GM20431 (cell line): ENCODE measurements around the gene SLC2A9.
"Not testable (repeated sequence)": the region's sequence is repeated elsewhere in the genome, so short reads cannot be mapped to it uniquely, and the experiment has no call there.

Experiments used
- in situ Hi-C: fragments of 300-500 bp; cut with MseI, MboI; formaldehyde crosslinking; loops from one replicate; pipeline ENCODE4 v1.15.0; 2020; ENCODE audit warnings: low sequenced_read_pairs; ENCODE audit not compliant: unreplicated experiment

Gene SLC2A9

DNA sequence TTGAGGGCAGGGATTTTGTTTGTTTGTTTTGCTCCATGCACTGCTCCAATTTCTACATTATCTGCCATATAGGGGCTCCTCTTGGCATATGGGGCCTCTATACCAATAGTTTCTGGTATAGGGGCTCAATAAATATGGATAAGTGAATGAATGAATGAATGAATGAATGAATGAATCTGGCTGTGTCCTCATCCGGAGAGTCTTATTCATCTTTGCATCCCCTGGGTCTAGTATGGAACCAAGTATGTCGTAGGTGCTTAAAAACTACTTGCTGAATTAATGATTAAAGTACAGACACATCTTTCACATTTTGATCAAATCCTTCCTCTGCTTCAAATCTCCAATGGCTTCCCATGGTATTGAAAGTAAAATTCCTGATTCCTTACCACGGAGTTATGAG, 159.7 kb downstream of the SLC2A9 start:
- in situ Hi-C loops, result no loop called here

DNA sequence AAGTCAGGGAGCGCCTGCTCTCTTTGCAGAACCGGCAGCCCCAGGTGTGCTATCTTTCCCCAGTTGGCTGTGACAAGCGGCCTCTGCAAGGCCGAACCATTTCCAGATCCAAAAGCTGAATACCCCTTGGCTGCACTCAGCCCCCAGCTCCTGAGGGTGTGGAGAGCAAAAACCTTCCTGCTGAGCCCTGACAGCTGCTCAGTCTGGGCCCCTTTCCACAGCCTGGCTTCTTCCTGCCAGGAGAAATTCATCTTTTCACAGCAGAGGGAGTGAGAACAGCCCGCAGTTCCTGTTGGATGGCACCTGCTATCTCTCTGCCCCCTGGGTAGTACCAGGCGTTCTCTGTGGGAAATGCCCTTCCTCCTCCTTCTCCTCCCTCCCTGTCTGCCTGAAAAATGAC, 161.5 kb downstream of the SLC2A9 start:
- in situ Hi-C loops, result no loop called here

DNA sequence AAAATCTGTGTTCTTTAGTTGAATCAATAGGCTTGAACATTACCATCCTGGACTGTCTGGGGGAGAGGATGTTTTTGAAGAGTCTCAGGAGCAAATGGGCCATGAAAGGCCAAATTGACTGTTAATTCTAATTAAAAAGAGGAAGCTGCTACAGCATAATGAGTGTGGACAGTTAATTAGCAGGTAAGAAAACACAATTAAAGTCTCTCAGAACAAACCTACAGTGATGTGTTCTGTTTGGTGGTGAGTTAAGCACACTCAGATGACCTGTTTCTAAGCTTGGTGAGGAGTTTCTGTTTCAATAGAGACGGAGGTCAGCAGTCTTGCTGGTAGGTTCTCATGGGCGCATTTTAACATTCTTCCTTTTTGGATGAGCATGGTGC, 171.8 kb downstream of the SLC2A9 start:
- in situ Hi-C loops, result no loop called here

DNA sequence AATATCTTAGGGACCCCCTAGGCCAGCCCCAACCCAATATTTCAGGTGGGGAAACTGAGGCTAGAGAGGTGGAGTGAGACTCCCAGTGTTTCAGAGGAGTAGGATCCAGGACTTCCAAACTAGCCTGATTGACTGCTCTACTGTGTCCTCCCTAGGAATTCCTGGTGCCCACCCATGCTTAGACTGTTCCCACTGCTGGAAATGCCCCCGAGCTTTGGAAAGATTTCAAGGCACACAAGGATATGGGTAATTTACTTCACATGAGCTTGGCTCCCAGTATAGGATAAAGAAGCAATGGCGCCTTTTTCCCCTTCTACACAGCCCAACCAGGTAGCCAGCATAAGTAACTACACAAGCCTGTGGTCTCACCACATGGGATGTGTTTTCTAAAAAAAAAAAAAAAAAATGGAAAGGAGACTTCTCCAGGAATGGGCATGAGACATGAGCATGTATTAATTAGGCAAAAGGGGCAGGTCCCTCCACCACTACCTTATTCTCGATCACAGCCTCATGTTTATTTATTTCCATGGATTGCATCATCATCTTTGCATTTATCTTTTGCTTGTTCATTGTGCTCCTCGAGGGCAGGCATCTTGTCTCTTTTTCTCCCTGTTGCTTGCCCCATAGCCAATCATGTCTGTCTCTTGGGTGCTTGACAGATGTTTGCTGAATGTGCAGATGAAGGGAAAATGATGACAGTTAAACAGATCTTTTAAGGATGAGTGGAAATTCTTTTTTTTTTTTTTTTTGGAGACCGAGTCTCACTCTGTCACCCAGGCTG, 173.1 kb downstream of the SLC2A9 start:
- in situ Hi-C loops, result no loop called here

DNA sequence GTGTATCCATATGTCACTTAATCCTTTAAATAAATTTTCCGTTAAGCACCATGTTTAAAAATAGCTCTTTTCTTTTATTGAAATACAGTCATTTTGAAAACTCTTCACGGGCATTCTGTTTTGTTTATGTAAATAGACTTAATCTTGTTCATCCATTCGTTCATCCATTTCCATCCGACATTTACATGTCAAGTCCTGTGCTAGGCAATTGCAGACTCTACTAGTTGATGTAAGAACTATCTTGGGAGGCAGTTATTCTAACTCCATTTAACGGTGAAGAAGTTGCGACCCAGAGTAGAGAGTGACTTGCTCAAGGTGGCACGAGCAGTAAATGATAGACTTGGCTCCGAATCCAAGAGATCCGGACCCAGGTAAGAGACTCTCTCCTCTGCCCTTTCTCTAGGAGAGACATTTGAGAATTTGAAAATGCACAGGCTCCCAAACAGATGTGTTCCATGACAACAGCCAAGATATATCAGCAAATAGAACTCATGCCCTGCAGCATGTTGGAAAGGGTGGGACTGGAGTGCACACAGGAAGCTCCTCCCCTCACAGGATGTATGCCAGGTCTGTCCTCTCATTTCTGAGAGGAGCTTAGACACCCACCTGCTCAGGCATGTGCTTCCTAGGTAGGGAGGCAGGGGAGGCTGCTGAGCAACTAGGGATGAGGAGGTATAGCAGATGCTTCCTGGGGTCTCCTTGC, 175.4 kb downstream of the SLC2A9 start:
- in situ Hi-C loops, result no loop called here

DNA sequence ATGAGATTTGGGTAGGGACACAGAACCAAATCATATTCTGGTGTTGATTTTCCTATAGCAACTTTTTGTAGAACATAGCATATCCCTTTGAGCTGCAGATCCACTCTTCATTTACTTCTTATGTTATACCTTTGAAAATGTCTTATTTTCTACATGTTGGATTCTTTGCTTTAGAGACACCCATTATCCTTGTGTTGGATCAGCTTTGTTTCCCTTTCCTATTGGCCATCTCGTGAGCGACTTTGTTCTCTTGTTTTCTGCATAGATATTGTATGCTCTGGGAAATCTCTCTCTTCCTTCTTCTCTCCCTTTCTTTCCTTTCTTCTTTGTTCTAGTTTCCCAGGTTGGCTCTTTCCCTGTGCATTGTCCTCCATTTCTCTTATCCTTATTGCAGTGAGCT, 180.2 kb downstream of the SLC2A9 start:
- in situ Hi-C loops, result no loop called here

DNA sequence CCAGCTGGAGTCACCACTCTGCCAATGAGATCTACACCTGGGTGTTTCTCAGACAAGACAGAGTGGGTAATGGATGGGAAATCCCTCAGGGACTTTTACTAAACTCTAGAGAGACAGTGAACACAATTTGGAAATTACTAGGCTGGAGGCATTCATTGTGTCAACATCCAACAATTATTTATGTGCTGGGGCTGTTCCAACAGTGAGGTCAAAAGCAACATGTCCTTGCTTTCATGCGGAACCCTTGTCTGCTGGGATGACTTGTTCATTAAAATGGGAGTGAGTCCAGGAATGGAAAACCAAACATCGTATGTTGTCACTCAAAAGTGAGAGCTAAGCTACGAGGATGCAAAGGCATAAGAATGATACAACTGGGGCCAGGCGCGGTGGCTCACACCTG, 185.9 kb downstream of the SLC2A9 start:
- in situ Hi-C loops, result no loop called here

DNA sequence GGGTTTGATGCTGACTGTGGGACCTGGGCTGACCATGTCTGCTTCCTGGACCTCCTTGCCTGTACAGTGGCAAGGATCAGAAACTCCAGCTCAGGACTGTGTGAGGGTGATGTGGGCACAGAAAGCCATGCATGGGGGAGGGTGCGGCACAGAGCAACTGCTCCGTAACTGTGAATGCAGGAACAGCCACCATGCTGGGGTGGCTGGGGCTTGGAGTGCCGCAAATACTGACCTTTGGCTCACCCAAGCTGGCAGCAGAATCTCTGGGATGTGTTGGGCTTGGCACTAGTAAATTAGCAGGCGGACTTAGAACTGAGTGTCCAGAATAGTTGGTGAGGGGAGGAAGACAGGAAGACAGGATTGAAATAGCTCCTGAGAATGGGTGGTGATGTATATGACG, 187.9 kb downstream of the SLC2A9 start:
- in situ Hi-C loops, result no loop called here

DNA sequence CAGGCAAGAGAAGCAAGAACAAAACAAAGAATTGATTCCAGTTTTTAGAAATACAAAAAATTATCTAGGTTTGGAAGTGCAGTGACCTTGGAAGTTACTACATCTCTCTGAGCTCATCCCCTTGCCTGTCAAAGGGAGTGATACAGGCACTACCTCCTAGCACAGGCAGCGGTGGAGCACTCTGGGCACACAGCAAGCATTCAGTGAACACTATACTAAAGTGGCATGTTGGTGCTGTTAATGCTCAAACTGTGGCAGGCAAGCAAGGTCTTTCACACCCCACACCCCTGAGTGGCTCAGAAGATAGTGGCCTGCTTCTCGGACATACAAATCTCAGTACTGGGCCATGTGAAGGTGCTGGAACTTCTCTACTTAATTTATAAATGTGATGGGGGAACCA, 188.7 kb downstream of the SLC2A9 start:
- in situ Hi-C loops, result no loop called here

DNA sequence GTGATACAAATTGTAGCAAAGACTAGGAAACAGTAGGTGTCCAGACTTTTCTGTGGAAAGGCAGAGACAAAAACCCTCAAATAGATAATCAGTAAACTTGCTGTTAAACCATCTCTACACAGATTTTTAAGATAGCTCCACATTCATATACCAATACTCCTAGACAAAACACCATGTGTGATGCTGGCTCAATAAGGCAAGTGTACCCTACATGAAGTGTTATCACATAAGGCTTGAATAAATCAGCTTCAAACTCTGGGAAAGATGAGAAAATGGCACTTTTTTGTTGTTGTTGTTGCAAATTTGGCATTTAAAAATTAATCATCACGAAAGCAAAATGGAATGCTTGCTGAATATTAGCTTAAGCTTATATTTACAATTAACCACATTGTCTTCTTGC, 194.7 kb downstream of the SLC2A9 start:
- in situ Hi-C loops, result no loop called here

DNA sequence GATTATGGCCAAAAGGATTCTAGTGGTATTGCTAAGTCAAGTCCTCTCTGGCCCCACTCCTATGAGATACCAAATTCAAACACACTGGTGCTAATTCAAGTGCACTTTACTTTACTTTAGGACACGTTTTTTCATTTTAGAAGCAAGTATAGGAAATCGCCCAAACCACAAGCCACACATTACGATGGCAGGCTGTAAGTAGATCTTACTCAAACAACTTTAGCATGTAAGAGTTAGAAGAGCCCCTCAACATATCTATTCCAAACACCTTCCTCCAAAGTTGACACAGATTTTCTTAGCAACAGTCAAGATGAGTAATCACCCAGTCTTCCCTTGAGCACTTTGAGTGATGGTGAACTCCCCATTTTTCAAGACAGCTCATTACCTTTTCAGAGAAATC, 196.2 kb downstream of the SLC2A9 start:
- in situ Hi-C loops, result no loop called here

DNA sequence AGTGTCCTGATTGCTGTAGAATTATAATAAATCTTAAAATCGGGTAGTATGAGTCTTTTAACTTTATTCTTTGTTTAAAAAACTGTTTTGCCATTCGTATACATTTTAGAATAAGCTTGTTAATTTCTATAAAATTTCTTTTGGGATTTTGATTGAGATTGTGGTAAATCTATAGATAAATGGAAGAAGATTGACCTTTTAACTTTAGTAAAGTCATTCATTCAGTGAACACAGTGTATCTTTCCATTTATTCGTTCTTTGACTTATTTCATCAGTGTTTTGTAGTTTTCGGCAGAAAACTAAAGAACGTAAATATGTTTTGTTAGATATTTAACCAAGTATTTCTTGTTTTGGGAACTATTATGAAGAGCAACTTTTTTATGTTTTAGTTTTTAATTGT, 201.0 kb downstream of the SLC2A9 start:
- in situ Hi-C loops, result no loop called here

DNA sequence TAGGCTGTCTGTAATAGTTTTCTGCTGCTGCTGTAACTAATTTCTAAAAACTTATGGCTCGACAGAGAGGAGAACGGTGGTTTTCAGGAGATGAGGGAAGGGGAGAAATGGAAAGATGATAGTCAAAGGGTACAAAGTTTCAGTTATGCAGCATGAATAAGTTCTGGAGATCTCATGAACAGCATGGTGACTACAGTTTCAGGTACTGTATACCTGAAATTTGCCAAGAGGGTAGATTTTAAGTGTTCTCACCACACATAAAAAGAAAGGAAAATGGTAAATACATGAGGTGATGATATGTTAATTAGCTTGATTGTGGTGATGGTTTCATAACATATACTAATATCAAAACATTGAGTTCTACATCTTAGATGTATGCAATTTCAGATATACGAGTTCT, 205.0 kb downstream of the SLC2A9 start:
- in situ Hi-C loops, result no loop called here

DNA sequence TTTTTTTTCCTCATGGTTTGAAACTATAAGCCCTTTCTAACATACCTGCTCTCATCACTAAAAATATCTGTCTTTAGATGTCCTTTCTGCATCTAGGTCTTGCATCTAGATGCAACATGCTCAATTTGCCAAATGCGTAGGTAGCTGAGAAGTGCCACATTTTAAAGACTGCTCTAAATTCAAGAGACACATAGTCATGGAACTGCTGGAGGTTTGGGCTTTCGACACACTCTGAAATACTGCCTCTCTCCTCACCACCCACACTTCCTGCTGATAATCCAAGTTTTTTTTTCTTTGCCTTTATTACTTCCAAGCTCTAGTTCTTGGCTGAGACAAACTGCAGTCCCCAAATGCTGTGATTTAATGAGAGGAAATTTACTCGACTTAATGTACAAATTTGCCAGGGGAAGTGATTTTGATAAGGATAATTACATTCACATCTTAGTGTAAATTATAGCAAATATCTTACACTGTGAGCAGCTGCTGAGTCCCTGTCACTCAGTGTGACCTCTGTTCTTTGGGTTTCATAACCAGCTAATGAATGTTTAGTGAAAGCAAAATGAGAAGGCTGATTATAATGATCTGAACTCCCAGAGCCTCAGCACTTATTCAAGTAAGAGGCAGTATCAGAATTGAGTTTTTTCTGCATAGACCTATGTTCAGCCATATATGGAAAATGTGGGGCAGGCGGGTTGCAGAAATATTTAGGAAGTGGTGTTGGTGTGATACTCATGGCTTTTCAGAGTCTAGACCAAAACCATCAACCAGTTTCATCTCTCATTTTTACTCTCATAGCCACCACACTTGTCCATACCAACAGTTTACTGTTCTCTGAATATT, 208.6 kb downstream of the SLC2A9 start:
- in situ Hi-C loops, result no loop called here

DNA sequence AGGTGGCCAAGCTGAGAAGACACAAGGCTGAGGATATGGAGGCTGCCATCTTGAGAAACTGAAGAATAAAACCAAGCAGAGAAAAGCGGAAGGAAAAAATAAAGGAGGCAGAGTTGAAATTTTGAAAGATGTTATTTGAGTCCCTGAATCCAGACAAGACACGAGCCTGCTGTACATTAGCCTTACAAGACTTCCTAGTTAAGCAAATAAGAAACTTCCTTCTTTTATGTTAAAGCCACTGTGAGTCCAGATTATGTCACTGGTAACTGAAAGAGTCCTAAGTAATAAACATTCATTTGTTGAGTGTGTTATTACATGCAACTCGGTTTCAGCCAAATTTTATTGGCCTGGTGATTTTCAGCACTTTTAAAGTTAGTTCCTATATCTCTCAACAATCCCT, 209.5 kb downstream of the SLC2A9 start:
- in situ Hi-C loops, result no loop called here

DNA sequence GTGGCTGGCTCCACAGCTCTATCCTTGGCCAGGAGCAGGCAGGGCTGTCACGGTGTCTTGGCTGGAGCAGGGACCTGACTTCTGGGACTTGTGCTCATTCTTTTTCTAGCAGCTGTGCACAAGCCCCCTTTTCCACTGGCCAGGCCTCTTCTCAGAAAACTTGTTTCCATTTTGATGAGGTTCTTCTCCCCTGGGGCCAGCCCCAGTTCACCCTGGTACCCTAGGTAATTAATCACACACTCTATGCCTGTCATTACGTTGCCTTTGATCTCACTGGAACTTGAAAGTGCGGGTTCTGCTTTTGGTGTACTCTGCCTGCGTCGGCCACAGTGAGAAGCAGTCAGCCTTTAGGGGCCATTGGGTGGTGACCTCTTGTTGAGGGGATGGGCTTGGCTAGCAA, 213.2 kb downstream of the SLC2A9 start:
- in situ Hi-C loops, result no loop called here

DNA sequence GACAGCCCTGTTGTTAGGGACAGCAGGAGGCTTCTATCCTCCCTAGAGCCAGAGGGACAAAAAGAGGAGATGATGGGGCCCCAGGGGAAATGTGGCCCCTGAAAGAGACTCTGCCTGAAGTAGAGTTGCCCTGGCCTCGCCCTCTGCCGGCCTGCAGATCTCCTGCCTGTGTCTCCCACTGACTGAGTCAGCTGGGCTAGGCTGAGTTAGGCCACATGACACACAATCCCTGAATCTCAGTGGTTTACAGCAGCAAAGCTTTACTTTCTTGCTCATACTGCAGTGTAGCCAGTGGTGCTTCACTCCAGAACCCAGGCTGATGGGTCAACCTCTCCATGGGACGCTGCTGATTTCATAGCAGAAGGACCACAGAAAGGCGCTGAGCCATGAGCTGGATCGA, 216.4 kb downstream of the SLC2A9 start:
- in situ Hi-C loops, result no loop called here

DNA sequence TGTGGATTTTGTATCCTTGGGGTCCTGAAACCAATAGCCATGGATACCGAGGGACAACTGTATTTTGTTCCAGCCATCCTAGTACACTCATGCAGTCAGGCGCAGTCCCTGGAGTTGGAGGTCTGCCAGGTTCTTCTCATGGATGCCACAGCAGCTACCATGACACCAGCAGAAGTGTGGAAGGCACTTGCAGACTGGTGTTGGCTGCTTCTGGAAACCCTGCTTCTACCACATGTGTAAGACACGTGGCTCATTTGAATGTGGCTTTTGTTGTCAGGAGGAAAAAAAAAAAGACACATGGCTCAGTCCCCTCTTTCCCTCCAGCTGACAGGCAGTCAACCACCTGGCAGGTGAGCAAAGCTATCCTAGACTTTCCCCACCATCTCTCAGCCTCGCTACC, 220.4 kb downstream of the SLC2A9 start:
- in situ Hi-C loops, result no loop called here

DNA sequence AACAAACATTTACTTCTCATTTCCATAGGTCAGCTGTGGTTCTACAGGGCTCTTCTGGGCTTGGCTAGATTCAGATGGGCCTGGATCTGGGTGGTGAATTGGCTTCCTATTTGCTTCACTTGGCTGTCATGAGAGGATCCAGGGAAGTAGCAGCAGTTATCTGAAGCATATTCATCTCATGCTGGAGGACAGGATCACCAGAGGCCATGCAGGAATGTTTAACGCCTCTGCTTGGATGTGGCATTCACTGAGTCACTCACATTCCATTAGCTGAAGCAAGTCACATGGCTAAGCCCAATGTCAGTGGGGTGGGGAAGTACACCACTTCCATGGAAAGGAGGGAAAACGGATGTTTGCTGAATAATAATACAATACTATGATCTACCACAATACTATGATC, 224.7 kb downstream of the SLC2A9 start:
- in situ Hi-C loops, result not testable (repeated sequence)

DNA sequence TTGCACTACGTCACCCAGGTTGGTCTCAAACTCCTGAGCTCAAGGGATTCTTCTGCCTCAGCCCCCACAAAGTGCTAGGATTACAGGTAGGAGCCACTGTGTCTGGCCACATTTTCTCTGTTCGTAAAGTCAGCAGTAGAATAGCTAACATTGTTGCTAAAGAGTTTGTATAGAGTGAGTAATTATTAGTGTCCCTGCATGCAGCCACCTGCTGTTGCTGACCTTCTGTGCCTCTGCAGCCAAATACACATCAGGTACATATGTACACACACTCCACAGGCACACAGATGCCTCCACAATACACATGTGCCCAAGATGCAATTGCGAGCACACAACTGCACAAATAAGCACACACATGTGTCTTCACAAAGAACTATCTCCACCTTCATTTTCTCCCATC, 228.9 kb downstream of the SLC2A9 start:
- in situ Hi-C loops, result no loop called here

DNA sequence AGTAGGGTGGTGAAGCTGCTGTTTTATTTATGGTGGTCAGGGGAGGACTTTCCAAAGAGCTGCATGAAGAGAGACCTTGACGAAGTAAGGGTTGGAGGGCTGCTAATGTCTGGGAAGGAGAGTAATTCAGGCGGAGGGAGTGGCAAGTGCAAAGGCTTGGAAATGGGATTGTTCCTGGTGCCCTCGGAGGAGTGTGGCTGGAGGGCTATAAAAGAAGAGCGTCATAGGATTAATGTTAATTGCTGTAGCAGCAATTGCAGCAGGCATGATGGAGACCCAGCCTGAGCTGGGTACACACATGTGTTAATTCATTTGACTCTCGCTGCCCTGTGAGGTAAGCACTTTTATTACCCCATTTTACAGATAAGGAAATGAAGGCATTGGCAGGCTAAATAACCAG, 235.4 kb downstream of the SLC2A9 start:
- in situ Hi-C loops, result not testable (repeated sequence)
